Activated CD8-positive, alpha-beta T cell treated with anti-CD3 and anti-CD28 coated beads, Interleukin-2, amount 10 ng/mL, durations not matched to agents 7 days and 5 days (primary cell): ENCODE measurements around the gene NR2C1. TPM values are rescaled to one million over a fixed set of nuclear protein-coding genes. Genes with fewer than 3 reads are reported as not detected.

ENCODE experiments used
- ATAC-seq: fragments of 150-1000 bp; cut with Tn5 transposase; one replicate; pipeline ENCODE4 v1.10.0; 2021; ENCODE audit warnings: moderate library complexity
- CTCF ChIA-PET: fragments of 350-600 bp; sonication (Branson Sonifier 250); formaldehyde crosslinking; loops from one replicate; lab custom pipeline; 2021; ENCODE audit warnings: antibody characterized with exemption; lab: Charles Lee
- POLR2A ChIA-PET: fragments of 350-600 bp; sonication (Branson Sonifier 250); formaldehyde crosslinking; loops from one replicate; lab custom pipeline; 2021; ENCODE audit warnings: antibody characterized with exemption; lab: Charles Lee
- DNase-seq: peaks from one replicate; pipeline ENCODE4 v3.0.0-alpha.2; 2020
- H3K27ac Mint-ChIP-seq: one replicate; pipeline ENCODE4 v1.8.0; 2021; ENCODE audit warnings: mild to moderate bottlenecking, mixed read lengths
- H3K27me3 Mint-ChIP-seq: one replicate; pipeline ENCODE4 v1.8.0; 2021; ENCODE audit warnings: low read depth, mixed read lengths
- H3K36me3 Mint-ChIP-seq: one replicate; pipeline ENCODE4 v1.8.0; 2021; ENCODE audit warnings: low read depth, mixed read lengths
- H3K4me1 Mint-ChIP-seq: one replicate; pipeline ENCODE4 v1.8.0; 2021; ENCODE audit warnings: low read depth, mixed read lengths
- H3K4me3 Mint-ChIP-seq: one replicate; pipeline ENCODE4 v1.8.0; 2021; ENCODE audit warnings: mild to moderate bottlenecking, mixed read lengths
- H3K9me3 Mint-ChIP-seq: one replicate; pipeline ENCODE4 v1.8.0; 2022; ENCODE audit warnings: mixed read lengths; ENCODE audit not compliant: insufficient read depth
- total RNA-seq, 2 experiments: library from RNA; stranded (reverse); gene quantifications; one replicate each; pipeline ENCODE4 v1.2.3, GENCODE V29; 2021

Gene NR2C1
- total RNA-seq, result 10 to 100 TPM; 30.5 to 32.8 TPM

DNA sequence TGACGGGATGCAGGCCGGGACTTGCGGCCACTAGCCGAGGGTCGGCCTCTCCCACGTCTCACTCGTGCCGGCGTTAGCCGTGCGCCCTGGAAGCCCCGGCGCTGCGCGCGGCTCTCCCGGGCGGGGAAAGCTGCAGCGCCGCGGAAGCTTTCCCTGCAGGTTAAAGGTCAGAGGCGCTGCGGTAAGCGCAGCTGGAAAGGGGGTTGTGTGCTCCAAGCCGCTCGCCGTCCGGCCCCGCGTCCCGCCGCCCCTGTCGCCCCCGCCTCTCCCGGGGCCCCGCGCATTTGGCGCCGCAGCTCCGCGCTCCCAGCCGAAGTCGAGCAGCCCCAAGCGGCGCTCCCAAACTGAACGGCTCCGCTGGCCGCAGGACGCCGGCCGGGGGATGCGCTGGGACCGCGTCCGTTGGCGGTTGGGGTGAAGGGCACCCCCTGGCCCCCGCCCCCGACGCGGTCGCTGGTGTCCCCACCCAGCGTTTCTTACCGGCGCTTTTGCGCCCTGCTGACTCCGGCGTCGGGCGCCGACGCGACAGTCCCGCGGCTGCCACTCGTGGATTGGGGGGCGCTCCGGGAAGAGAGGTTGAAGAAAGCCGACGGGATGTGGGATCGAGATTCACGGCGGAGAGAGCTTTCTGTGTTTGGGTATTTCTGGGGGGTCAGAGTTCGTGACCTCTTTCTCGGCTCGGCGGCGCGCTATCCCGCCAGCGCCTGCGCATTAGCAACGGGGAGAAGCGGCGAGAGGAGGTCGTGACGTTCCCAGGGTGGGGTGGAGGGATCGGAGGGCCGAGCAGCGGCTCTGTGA lies at the start of gene NR2C1:
Gene NR2C1 (minus strand): TSS at position 719 of the 798 bp plus-strand sequence. CDS start 6,234 bp downstream, outside the sequence.
- POLR2A ChIA-PET, result interaction anchor here (0.8 to 3.1 kb wide), 5 partner anchors 9 to 405 kb away, joined by 3 to 17 read pairs (median 4); partner anchors contain the start of genes FGD6, NDUFA12 and VEZT
- peaks cover 16% of the 10 kb centered on the region for H3K4me1 Mint-ChIP-seq
- peak within 1 kb of the TSS; percentile 79 for H3K4me3 Mint-ChIP-seq
- no peaks in the 10 kb centered on the region for H3K9me3 Mint-ChIP-seq
- H3K36me3 Mint-ChIP-seq, result peaks cover 7% of the 10 kb centered on the region
- H3K27ac Mint-ChIP-seq, result peak within 1 kb of the TSS; percentile 93
- ATAC-seq, result peak; percentile 97
- CTCF ChIA-PET, result interaction anchor here (0.7 to 2.0 kb wide), 22 partner anchors 8 to 466 kb away, joined by 3 to 14 read pairs (median 4); partner anchors contain the start of genes FGD6, METAP2, NDUFA12 and VEZT
- DNase-seq, result peak; percentile 96
- H3K27me3 Mint-ChIP-seq, result peaks cover 4% of the 10 kb centered on the region

- Mint-ChIP-seq H3K4me1 (peaks cover 5% of the 10 kb centered on the region), H3K27me3 (peaks cover 3% of the 10 kb centered on the region), H3K4me3 (no peak overlapping the region), H3K27ac (no peak overlapping the region), H3K9me3 (no peaks in the 10 kb centered on the region), H3K36me3 (no peaks in the 10 kb centered on the region)
- DNase-seq (no peak), ATAC-seq (no peak)
- CTCF ChIA-PET, result interaction anchor here (4.7 kb wide), 1 partner anchor 416 kb away, joined by 35 read pairs; no protein-coding TSS in a partner anchor
- POLR2A ChIA-PET, result no interaction called here
These were observed 45.4 kb upstream of the NR2C1 start for GRCh38 chr12:95118788-95119179.

DNA sequence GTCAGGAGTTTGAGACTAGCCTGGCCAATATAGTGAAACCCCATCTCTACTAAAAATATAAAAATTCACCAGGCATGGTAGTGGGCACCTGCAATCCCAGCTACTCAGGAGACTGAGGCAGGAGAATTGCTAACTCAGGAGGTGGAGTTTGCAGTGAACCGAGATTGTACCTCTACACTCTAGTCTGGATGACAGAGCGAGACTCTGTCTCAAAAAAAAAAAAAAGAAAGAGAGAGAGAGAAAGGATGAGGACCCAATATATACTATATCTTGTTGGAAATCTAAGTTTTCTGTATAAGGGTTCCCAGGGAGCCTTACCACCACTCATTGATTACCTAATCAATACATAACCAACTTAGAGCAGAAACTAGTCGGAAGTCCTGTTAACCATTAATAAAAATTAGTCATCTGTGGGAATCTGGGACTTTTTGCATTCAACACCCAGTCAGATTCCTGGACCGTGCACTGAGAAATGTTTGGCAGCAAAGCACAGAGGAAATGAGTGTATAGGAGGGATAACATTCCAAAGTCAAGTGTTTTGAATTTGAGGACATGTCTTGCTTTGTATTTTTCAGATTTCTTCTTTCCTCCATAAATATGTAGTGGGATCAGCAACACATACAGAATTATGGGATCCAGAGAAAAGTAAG lies 44.8 kb upstream of the NR2C1 start:
- no peaks in the 10 kb centered on the region for H3K36me3 Mint-ChIP-seq
- no peak for ATAC-seq
- H3K9me3 Mint-ChIP-seq, result no peaks in the 10 kb centered on the region
- ChIA-PET CTCF (interaction anchor here (0.8 to 4.7 kb wide), 7 partner anchors 14 to 419 kb away, joined by 3 to 35 read pairs (median 8); partner anchors contain the start of genes FGD6 and VEZT), POLR2A (no interaction called here)
- H3K27ac Mint-ChIP-seq, result no peak overlapping the region
- no peak overlapping the region for H3K4me3 Mint-ChIP-seq
- no peak for DNase-seq
- peaks cover 5% of the 10 kb centered on the region for H3K4me1 Mint-ChIP-seq
- peaks cover 3% of the 10 kb centered on the region for H3K27me3 Mint-ChIP-seq

- Mint-ChIP-seq H3K4me1 (peaks cover 5% of the 10 kb centered on the region), H3K27ac (no peak overlapping the region), H3K27me3 (peaks cover 3% of the 10 kb centered on the region), H3K4me3 (no peak overlapping the region), H3K36me3 (no peaks in the 10 kb centered on the region), H3K9me3 (no peaks in the 10 kb centered on the region)
- peak; percentile 86 for ATAC-seq
- ChIA-PET POLR2A (no interaction called here), CTCF (interaction anchor here (0.6 to 4.7 kb wide), 14 partner anchors 9 to 420 kb away, joined by 3 to 35 read pairs (median 4); partner anchors contain the start of genes FGD6 and VEZT)
- DNase-seq, result peak; percentile 70
These were observed 43.8 kb upstream of the NR2C1 start for GRCh38 chr12:95117178-95117599.

DNA sequence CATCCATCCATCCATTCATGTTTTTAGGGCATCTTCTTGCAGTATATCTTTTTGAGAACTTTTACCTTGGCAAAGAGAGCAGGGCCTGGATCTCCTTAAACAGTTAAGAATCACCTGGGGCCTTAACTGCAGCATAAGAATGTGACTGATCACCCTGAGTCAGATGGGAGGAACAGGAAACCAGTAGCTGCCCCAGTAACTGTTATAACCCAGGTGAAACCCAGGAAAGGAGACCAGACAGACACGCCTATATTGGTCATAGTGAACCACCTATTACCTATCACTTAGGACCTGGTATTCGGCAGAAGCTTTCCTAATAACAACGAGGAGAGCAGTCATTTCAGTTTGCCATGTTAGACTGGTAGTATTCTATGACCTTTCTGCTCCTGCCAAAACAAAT lies 43.4 kb upstream of the NR2C1 start:
- no peak for ATAC-seq
- Mint-ChIP-seq H3K27ac (no peak overlapping the region), H3K36me3 (no peaks in the 10 kb centered on the region), H3K4me1 (peaks cover 5% of the 10 kb centered on the region), H3K27me3 (peaks cover 3% of the 10 kb centered on the region), H3K9me3 (no peaks in the 10 kb centered on the region), H3K4me3 (no peak overlapping the region)
- CTCF ChIA-PET, result interaction anchor here (0.8 to 4.7 kb wide), 10 partner anchors 10 to 418 kb away, joined by 3 to 35 read pairs (median 4); no protein-coding TSS in a partner anchor
- POLR2A ChIA-PET, result no interaction called here
- no peak for DNase-seq

DNA sequence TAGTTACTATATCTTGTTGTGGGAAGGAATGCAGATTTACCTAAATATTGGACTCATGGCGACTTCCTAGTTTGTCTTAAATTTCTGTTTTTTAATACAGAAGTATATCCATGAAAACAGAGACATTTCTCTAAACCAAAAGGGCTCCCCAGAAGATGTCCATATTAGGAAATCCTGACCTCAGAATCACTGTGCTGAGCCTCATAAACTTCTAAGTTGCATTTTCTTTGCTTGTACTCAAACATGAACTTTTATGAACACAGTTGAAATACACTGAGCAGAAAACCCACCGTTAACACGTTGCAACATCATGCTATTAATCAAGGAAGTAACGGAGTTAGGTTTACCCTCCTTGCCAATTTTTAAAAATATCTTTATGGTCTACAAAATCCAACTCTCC lies 42.9 kb upstream of the NR2C1 start:
- H3K4me1 Mint-ChIP-seq, result peaks cover 7% of the 10 kb centered on the region
- H3K27ac Mint-ChIP-seq, result no peak overlapping the region
- peaks cover 3% of the 10 kb centered on the region for H3K27me3 Mint-ChIP-seq
- H3K36me3 Mint-ChIP-seq, result no peaks in the 10 kb centered on the region
- H3K4me3 Mint-ChIP-seq, result no peak overlapping the region
- ChIA-PET POLR2A (no interaction called here), CTCF (interaction anchor here (0.9 to 4.7 kb wide), 8 partner anchors 10 to 418 kb away, joined by 3 to 35 read pairs (median 6); no protein-coding TSS in a partner anchor)
- no peak for DNase-seq
- no peaks in the 10 kb centered on the region for H3K9me3 Mint-ChIP-seq
- ATAC-seq, result no peak

- ATAC-seq (no peak), DNase-seq (no peak)
- ChIA-PET POLR2A (no interaction called here), CTCF (interaction anchor here (4.7 kb wide), 1 partner anchor 419 kb away, joined by 35 read pairs; no protein-coding TSS in a partner anchor)
- Mint-ChIP-seq H3K27ac (no peak overlapping the region), H3K4me1 (peaks cover 7% of the 10 kb centered on the region), H3K4me3 (no peak overlapping the region), H3K36me3 (no peaks in the 10 kb centered on the region), H3K9me3 (no peaks in the 10 kb centered on the region), H3K27me3 (peaks cover 3% of the 10 kb centered on the region)
These were observed 42.2 kb upstream of the NR2C1 start for GRCh38 chr12:95115641-95116040.

GRCh38 chr12:95114766-95115405 lies 41.5 kb upstream of the NR2C1 start:
- DNase-seq (no peak), ATAC-seq (no peak)
- H3K36me3 Mint-ChIP-seq, result no peaks in the 10 kb centered on the region
- H3K4me1 Mint-ChIP-seq, result peaks cover 7% of the 10 kb centered on the region
- H3K4me3 Mint-ChIP-seq, result no peak overlapping the region
- H3K9me3 Mint-ChIP-seq, result no peaks in the 10 kb centered on the region
- ChIA-PET CTCF (interaction anchor here (0.6 to 4.7 kb wide), 2 partner anchors 219 to 420 kb away, joined by 3 to 35 read pairs; no protein-coding TSS in a partner anchor), POLR2A (no interaction called here)
- H3K27me3 Mint-ChIP-seq, result peaks cover 3% of the 10 kb centered on the region
- no peak overlapping the region for H3K27ac Mint-ChIP-seq

DNA sequence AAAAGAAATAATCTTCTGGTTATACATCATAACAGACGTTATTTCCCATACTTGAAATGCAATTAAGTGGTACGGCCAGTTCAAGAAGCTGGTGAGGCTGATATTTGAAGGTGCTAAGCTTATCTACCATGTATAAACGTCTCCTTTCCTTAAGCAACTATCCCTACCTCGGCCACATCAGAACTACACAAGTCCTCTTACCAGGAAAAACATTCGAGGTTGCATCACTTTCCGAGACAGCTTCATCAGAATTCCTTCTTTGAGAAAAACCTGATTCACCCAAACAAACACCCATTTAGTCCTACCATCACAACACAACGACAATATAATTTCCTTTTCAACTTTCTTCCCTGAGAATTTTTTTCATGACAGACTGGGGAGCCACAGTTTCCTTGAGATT lies 33.9 kb upstream of the NR2C1 start:
- Mint-ChIP-seq H3K27me3 (no peaks in the 10 kb centered on the region), H3K36me3 (no peaks in the 10 kb centered on the region), H3K27ac (no peak overlapping the region), H3K4me3 (no peak overlapping the region), H3K4me1 (peaks cover 8% of the 10 kb centered on the region), H3K9me3 (no peaks in the 10 kb centered on the region)
- ATAC-seq (no peak), DNase-seq (no peak)
- ChIA-PET CTCF (no interaction called here), POLR2A (no interaction called here)

GRCh38 chr12:95105540-95105939 lies 32.1 kb upstream of the NR2C1 start:
- Mint-ChIP-seq H3K4me3 (no peak overlapping the region), H3K4me1 (peaks cover 6% of the 10 kb centered on the region), H3K9me3 (no peaks in the 10 kb centered on the region), H3K27ac (no peak overlapping the region), H3K36me3 (no peaks in the 10 kb centered on the region), H3K27me3 (no peaks in the 10 kb centered on the region)
- POLR2A ChIA-PET, result no interaction called here
- ATAC-seq, result no peak
- DNase-seq, result no peak
- CTCF ChIA-PET, result interaction anchor here (1.0 to 1.9 kb wide), 2 partner anchors 11 to 12 kb away, joined by 3 to 8 read pairs; no protein-coding TSS in a partner anchor

- Mint-ChIP-seq H3K4me1 (peaks cover 6% of the 10 kb centered on the region), H3K27ac (no peak overlapping the region), H3K9me3 (no peaks in the 10 kb centered on the region), H3K27me3 (no peaks in the 10 kb centered on the region), H3K36me3 (no peaks in the 10 kb centered on the region), H3K4me3 (no peak overlapping the region)
- POLR2A ChIA-PET, result no interaction called here
- CTCF ChIA-PET, result interaction anchor here (1.2 to 1.9 kb wide), 2 partner anchors 8 to 12 kb away, joined by 3 to 8 read pairs; no protein-coding TSS in a partner anchor
- DNase-seq (no peak), ATAC-seq (no peak)
These were observed 31.6 kb upstream of the NR2C1 start for GRCh38 chr12:95104919-95105452.
